RCC 7860 (cell line): Measurements from ENCODE around the gene ADAM15.

Source experiments
- DNase-seq: peaks from one replicate; pipeline ENCODE4 v3.0.0-alpha.2; 2015; ENCODE audit warnings: low spot score
- FAIRE-seq: peaks from 2 replicates; lab custom pipeline; 2012; peaks lifted over from hg19 to GRCh38; lab: Jason Lieb, UNC

The ADAM15 gene

DNA sequence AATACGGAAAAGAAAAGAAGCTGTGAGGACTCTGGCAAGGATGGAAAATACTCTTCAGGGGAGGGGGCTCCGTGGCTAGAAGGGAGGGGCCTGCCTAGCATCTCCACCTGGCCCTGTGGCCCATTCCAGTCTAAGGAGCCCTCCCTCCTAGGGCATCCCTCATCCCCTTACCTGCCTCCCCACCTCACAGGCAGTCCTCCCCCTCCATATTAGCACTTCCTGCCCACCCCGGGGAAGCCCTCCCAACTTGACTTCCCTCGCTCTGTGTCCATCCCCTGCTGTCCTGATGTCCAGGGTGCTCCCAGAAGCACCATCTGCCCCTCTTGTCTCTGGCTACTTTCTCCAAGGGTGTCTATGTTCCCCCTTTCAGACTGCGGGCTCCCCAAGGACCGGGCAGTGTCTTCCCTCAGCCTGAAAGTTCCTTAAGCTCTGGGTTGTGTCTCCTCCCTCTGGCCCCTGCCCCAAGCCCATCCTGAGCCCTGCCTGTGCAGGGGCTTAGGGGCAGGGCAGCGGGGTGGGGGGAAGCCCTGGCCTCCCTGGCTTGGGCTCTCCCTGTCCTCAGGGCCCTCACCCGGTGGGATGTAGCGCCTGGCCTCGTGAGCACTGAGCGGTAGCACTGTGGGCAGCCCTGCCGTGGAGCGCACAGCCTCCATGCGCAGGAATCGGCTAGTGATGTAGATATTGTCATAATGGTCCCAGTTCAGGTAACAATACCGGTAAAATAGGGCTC lies 21.4 kb upstream of the ADAM15 start:
- no peak for FAIRE-seq
- no peak for DNase-seq

DNA sequence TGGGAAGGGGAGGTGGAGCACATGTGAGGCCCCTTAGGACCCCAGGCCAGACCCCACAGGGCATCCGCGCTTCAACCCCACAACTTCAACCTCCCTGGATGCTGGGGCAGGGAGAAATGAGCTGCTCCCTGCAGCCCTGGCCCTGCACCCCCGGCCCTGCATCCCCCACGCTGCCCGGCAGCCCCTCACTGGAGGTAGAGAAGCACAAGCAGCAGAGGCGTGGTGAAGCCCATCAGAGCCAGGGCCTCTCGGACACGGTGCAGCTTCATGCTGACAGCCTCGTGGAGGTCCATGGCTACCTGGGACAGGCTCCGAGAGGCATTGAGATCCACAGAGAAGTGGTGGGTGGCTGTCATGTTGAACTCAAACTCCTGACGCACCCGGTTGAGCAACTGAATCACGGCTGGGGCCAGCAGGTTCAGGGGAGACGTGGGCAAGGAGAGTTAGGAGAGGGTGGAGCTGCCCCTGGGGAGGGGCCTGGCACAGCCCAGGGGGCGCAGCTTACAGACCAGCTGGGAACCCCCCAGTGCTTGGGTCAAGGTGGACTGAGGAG lies 20.8 kb upstream of the ADAM15 start:
- DNase-seq = no peak
- no peak for FAIRE-seq

DNA sequence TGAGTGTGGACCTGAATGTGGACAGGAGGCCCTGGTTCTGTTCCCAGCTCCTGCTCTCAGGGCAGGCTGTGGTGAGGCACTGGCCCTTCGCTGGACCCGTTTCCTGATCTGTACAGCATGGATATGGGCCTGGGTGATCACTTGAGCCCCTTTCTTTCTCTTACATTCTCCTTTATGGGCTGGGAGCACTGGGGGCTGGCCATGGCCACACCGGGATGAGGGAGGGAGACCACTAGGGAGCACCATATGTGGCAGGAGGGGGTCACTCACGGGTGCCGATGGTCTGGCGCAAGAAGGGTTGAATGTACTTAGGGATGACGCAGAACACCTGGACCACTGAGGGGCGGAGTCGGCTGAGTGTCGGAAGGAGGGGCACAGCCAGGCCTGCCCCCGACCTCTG lies 20.2 kb upstream of the ADAM15 start:
- no peak for FAIRE-seq
- no peak for DNase-seq

- FAIRE-seq = no peak
- DNase-seq = no peak
These were observed 18.2 kb upstream of the ADAM15 start for GRCh38 chr1:155032886-155033285.

GRCh38 chr1:155033524-155033923 lies 17.6 kb upstream of the ADAM15 start, which contains the start of the genes DCST1 and DCST2:
DCST1 (plus strand) TSS chr1:155033824; CDS start chr1:155034037, 213 bp downstream.
DCST2 (minus strand) TSS chr1:155033781; CDS start chr1:155033701, 80 bp downstream.
- DNase-seq = no peak
- no peak for FAIRE-seq

DNA sequence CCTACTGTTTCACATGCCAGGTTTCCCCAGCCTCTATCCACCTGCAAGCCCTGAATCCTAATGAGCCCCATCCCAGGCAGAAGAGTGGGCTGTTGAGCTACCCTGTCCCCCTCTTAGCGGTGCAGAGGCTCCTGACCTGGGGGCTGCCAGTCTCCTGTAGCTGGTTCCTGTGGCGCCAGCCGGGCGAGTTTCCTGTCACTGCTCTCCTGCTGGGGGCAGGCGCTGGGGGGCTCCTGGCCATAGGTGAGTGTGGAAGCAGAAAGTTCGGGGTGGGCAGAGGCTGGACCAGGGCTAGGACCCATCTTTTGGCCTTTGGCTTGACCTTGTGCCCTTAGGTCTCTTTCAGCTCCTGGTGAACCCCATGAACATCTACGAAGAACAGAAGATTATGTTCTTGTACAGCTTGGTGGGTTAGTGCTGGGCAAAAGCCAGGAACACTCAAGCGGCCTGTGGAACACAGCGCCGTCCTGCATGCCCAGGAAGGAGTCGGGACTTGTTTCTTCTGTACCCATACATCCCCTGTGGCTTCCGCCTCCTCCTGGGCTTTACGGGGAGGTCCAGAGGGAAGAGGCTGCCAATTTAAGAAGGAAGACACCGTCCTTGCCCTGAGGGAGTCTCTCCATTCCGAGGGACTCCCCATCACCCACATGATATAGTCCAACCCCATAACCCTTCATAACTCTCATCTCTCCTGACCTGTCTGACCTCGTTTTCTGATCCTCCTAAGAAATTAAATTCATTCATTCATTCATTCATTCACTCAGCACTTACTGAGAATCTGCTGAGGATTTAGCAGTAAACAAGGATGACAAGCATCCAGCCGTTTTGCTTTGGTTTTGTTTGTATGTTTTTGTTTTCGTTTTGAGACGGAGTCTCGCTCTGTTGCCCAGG lies 16.6 kb upstream of the ADAM15 start:
- no peak for DNase-seq
- FAIRE-seq = no peak

GRCh38 chr1:155035936-155036335 lies 15.2 kb upstream of the ADAM15 start:
- no peak for FAIRE-seq
- DNase-seq = no peak

GRCh38 chr1:155037043-155037442 lies 14.1 kb upstream of the ADAM15 start:
- DNase-seq = no peak
- FAIRE-seq = no peak

DNA sequence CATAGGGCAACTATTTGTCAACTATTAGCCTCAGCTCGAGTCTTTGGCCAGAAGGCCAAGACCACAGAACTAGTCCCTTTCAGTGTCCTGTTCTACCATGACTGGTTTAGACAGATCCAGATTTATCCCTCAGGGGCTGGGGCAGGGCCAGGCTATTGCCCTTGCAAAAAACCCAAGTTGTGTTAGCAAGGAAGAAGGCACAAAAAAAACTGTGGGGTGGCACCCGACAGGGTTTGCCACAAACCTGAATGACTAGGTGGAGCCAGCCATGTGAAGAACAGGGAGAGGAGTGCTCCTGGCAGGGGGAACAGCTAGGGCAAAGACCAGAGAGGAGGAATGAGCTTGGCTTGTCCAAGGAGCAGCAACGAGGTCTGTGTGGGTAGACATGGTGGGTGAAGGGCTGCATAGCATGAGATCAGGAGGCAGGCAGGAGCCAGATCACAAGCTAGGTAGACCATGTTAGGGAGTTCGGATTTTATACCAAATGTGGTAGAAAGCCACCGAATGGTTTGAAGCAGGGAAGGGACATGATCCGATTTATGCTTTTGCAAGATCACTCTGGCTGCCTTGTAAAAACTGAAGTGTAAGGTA lies 13.2 kb upstream of the ADAM15 start:
- FAIRE-seq = no peak
- no peak for DNase-seq

DNA sequence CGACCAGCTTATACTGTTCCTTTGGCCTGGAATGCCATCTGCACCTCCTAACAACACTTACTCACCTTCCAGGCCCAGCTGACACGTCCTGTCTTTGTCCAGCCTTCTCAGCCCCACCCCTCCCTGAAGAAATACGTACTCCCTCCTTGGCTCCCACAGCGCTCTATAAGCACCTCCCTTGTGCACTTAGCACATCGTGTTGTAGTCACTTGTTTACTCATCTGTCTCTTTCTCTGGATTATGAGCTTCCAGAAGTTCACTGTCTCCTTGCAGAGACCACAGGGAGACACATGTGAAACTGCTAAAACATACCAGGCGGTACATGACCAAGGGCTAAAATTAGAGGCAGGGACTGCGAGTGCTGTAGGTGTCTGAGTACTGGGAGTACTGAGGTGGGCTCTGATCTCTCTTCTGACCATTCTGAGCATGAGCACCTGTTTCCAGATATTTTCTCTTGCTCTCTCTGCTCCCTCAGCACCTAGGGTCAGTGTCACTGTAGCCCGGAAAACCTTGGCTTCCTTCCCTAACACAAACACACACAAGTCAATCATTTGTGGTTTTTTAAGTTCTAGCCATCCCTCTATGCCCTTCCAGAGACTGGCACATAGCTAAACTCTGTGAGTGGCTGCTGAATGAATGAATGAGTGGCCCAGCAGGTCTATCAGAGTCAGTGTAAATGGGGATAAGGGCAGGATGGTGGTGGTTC lies 12.4 kb upstream of the ADAM15 start:
- DNase-seq = peak; percentile 30
- FAIRE-seq = no peak

- FAIRE-seq (no peak), DNase-seq (no peak)
These were observed 11.8 kb upstream of the ADAM15 start for GRCh38 chr1:155039308-155039669.

DNA sequence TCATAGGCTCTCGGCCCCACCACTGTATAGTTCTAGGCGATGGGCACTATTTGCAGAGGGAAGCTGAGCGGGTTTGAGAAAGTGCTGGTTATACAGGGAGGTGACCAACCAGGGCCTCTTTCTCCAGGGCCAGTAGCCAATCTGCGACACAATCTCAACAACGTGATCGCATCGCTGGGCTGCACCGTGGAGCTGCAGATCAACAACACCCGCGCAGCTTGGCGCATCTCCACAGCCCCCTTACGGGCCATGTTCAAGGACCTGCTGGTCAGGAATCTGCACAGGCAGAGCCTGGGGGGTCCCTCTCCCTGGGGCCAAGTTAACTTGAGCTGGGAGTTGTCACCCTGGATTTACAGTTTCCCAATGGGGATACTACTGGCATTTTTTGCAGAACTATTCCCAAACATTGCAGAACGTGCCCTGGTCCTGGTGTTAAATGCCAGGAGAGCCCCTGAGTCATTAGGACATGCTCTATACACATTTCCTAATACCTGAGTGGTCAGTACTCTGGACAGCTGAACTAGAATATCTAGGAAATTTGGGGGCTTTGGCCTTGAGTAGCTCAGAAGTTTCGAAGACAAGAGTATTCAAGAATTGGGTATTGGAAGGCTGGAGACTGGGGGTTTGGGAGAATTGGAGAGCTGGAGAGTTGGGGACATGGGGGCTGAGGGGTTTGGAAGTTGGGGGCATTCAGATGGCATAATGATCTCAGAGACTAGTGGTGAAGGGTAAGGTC lies 10.6 kb upstream of the ADAM15 start:
- no peak for DNase-seq
- FAIRE-seq = no peak

DNA sequence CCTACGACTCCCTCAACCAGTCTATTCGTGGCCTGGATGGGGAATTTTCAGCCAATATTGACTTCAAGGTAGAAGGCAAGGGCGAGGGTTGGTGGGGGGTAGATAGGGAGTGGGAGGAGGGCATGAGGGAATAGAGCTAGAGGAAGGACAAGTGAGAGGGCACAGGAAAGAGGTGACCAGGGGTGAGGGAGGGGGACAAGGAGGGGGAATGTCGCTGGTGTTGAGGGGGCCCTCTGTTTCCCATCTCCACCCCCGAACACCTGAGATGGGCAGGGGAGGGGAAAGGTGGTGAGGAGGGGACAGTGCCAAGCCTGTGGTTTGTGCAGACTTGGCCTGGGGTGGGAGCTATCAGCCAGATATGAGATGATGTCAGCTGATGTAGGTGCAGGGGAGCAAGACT lies 8.3 kb upstream of the ADAM15 start:
- DNase-seq (no peak), FAIRE-seq (no peak)

DNA sequence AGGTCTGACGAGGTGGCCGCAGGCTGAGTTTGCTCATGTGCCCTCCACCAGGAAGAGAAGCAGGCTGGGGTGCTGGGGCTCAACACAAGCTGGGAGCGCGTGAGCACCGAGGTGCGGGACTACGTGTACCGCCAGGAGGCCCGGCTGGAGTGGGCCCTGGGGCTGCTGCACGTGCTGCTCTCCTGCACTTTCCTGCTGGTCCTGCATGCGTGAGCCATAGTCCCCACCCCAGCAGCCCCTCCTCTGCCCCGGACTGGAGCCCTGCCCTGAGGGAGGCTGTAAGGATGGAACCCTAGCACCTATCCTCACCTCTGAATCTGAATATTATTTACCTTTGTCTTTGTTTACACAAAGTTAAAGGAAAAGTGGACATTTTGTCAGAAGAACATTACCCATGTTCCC lies 7.8 kb upstream of the ADAM15 start:
- no peak for FAIRE-seq
- no peak for DNase-seq

GRCh38 chr1:155043793-155044192 lies 7.3 kb upstream of the ADAM15 start:
- FAIRE-seq = no peak
- DNase-seq = no peak

GRCh38 chr1:155044365-155044764 lies 6.8 kb upstream of the ADAM15 start:
- DNase-seq = no peak
- no peak for FAIRE-seq

GRCh38 chr1:155044812-155045657 lies 6.1 kb upstream of the ADAM15 start:
- FAIRE-seq = peak; percentile 76
- DNase-seq = peak; percentile 77

GRCh38 chr1:155048449-155049334 lies 2.4 kb upstream of the ADAM15 start:
- DNase-seq (no peak), FAIRE-seq (no peak)
